ENCODE measurements around the gene RPS6KA2.
A peak's percentile ranks its signal among the peaks of the same experiment; 100 is the strongest.

RPS6KA2 gene

GRCh38 chr6:166516251-166516884 is 110.7 kb downstream of the RPS6KA2 start:
- no peak for FAIRE-seq
- no peak for DNase-seq (ENCODE audit: insufficient read length, low spot score)

GRCh38 chr6:166515072-166515810 is 111.8 kb downstream of the RPS6KA2 start:
- FAIRE-seq = no peak
- peak; percentile 73 for DNase-seq (ENCODE audit: insufficient read length, low spot score)
- no peak for TF ChIP-seq POLR2A (IDR thresholded peaks at IDR 0.05; ENCODE audit: low read depth, low read length)

More at GRCh38 chr6:166516251-166516884, 110.7 kb downstream of the RPS6KA2 start:
- no peak for TF ChIP-seq POLR2A (IDR thresholded peaks at IDR 0.05; ENCODE audit: low read depth, low read length)

GRCh38 chr6:166514196-166514595 is 112.9 kb downstream of the RPS6KA2 start:
- FAIRE-seq (no peak), DNase-seq (ENCODE audit: insufficient read length, low spot score) (no peak)
- no peak for TF ChIP-seq POLR2A (IDR thresholded peaks at IDR 0.05; ENCODE audit: low read depth, low read length)

GRCh38 chr6:166512567-166512966 is 114.5 kb downstream of the RPS6KA2 start:
- no peak for TF ChIP-seq POLR2A (IDR thresholded peaks at IDR 0.05; ENCODE audit: low read depth, low read length)
- DNase-seq (ENCODE audit: insufficient read length, low spot score) = no peak
- FAIRE-seq = no peak

- no peak for FAIRE-seq
- TF ChIP-seq POLR2A (IDR thresholded peaks at IDR 0.05; ENCODE audit: low read depth, low read length) = no peak
- no peak for DNase-seq (ENCODE audit: insufficient read length, low spot score)
Observed at GRCh38 chr6:166511316-166511715, 115.7 kb downstream of the RPS6KA2 start.

GRCh38 chr6:166509193-166509592 is 117.9 kb downstream of the RPS6KA2 start:
- DNase-seq (ENCODE audit: insufficient read length, low spot score) (no peak), FAIRE-seq (no peak)
- TF ChIP-seq POLR2A (IDR thresholded peaks at IDR 0.05; ENCODE audit: low read depth, low read length) = no peak

- DNase-seq (ENCODE audit: insufficient read length, low spot score) = no peak
- FAIRE-seq = no peak
- no peak for TF ChIP-seq POLR2A (IDR thresholded peaks at IDR 0.05; ENCODE audit: low read depth, low read length)
Observed at GRCh38 chr6:166508726-166509125, 118.3 kb downstream of the RPS6KA2 start.

- DNase-seq (ENCODE audit: insufficient read length, low spot score) (no peak), FAIRE-seq (no peak)
- TF ChIP-seq POLR2A (IDR thresholded peaks at IDR 0.05; ENCODE audit: low read depth, low read length) = no peak
Observed at GRCh38 chr6:166507809-166508564, 119.1 kb downstream of the RPS6KA2 start.

- no peak for TF ChIP-seq POLR2A (IDR thresholded peaks at IDR 0.05; ENCODE audit: low read depth, low read length)
- DNase-seq (ENCODE audit: insufficient read length, low spot score) (no peak), FAIRE-seq (no peak)
Observed at GRCh38 chr6:166507380-166507779, 119.7 kb downstream of the RPS6KA2 start.

GRCh38 chr6:166505133-166505905 is 121.7 kb downstream of the RPS6KA2 start:
- TF ChIP-seq POLR2A (IDR thresholded peaks at IDR 0.05; ENCODE audit: low read depth, low read length) = no peak
- FAIRE-seq (no peak), DNase-seq (ENCODE audit: insufficient read length, low spot score) (no peak)

- FAIRE-seq (no peak), DNase-seq (ENCODE audit: insufficient read length, low spot score) (no peak)
- TF ChIP-seq POLR2A (IDR thresholded peaks at IDR 0.05; ENCODE audit: low read depth, low read length) = no peak
Observed at GRCh38 chr6:166504100-166504499, 123.0 kb downstream of the RPS6KA2 start.

GRCh38 chr6:166503167-166503744 is 123.8 kb downstream of the RPS6KA2 start:
- FAIRE-seq (no peak), DNase-seq (ENCODE audit: insufficient read length, low spot score) (no peak)
- no peak for TF ChIP-seq POLR2A (IDR thresholded peaks at IDR 0.05; ENCODE audit: low read depth, low read length)

- FAIRE-seq (no peak), DNase-seq (ENCODE audit: insufficient read length, low spot score) (no peak)
- TF ChIP-seq POLR2A (IDR thresholded peaks at IDR 0.05; ENCODE audit: low read depth, low read length) = no peak
Observed at GRCh38 chr6:166502453-166502852, 124.6 kb downstream of the RPS6KA2 start.
